Panc1 (cell line): ENCODE data around the gene ELOVL6. TPM values are rescaled to one million over a fixed set of nuclear protein-coding genes. Genes with fewer than 3 reads are reported as not detected.

Experiments used
- ATAC-seq: fragments of 200-7000 bp; cut with Tn5 transposase; 2 replicates; pipeline ENCODE4 v1.9.1; 2020; ENCODE audit warnings: mild to moderate bottlenecking, moderate library complexity
- BruUV-seq: library from RNA; stranded (reverse); fragments of 400-500 nt; replicated peaks from 2 replicates; lab custom pipeline; 2021; lab: Mats Ljungman, UMichigan
- CTCF ChIA-PET: fragments of 300-600 bp; sonication (Branson Sonifier 250); formaldehyde crosslinking; loops from one replicate; lab custom pipeline; 2022; ENCODE audit warnings: antibody characterized with exemption; lab: Charles Lee
- POLR2A ChIA-PET: fragments of 300-600 bp; sonication (Branson Sonifier 250); formaldehyde crosslinking; loops from one replicate; lab custom pipeline; 2022; ENCODE audit warnings: antibody characterized with exemption; lab: Charles Lee
- DNase-seq: peaks from one replicate; pipeline ENCODE4 v3.0.0-alpha.2; 2010; ENCODE audit warnings: low read depth, low spot score
- H3K27ac ChIP-seq: 2 replicates; pipeline ENCODE4 v1.5.1; 2011; ENCODE audit warnings: mild to moderate bottlenecking, low read length, inconsistent platforms
- H3K27me3 ChIP-seq: fragments of 200-500 bp; sonication (Bioruptor generic); 2 replicates; pipeline ENCODE4 v1.6.0; 2014; ENCODE audit warnings: low read length, inconsistent platforms; ENCODE audit not compliant: control insufficient read depth, insufficient read depth
- H3K36me3 ChIP-seq: fragments of 200-500 bp; sonication (Bioruptor generic); 2 replicates; pipeline ENCODE4 v1.5.1; 2014; ENCODE audit warnings: inconsistent platforms, mild to moderate bottlenecking, low read length, moderate library complexity; ENCODE audit not compliant: control insufficient read depth, insufficient read depth
- H3K4me1 ChIP-seq: 2 replicates; pipeline ENCODE4 v1.5.1; 2011; ENCODE audit warnings: inconsistent platforms, mild to moderate bottlenecking, low read length, moderate library complexity; ENCODE audit not compliant: control insufficient read depth, insufficient read depth
- H3K4me3 ChIP-seq, 2 experiments: 2 replicates each; pipeline ENCODE4 v1.5.1; 2011 to 2012; ENCODE audit warnings: low read depth in 2 of 2, low read length in 2 of 2, mild to moderate bottlenecking in 2 of 2, inconsistent platforms in 1 of 2, moderate library complexity in 1 of 2
- H3K9me3 ChIP-seq: fragments of 200-500 bp; sonication (Bioruptor generic); 2 replicates; pipeline ENCODE4 v1.5.1; 2014; ENCODE audit warnings: low read depth, mild to moderate bottlenecking, inconsistent platforms, low read length, moderate library complexity; ENCODE audit not compliant: control insufficient read depth, insufficient read depth
- CTCF ChIP-seq: fragments of 450-650 bp; IDR thresholded peaks from 2 replicates; pipeline ENCODE4 v1.5.1; 2017; ENCODE audit warnings: mild to moderate bottlenecking
- POLR2AphosphoS5 ChIP-seq: IDR thresholded peaks from 2 replicates; pipeline ENCODE4 v1.6.1; 2012; ENCODE audit warnings: mild to moderate bottlenecking, low read depth, low read length, moderate library complexity
- REST ChIP-seq, 2 experiments: IDR thresholded peaks; 2 replicates each; pipeline ENCODE4 v1.6.1; 2011 to 2012; ENCODE audit warnings: low read depth in 2 of 2, control low read depth in 1 of 2, low read length in 1 of 2, mild to moderate bottlenecking in 1 of 2, moderate library complexity in 1 of 2; ENCODE audit not compliant: insufficient read depth in 1 of 2
- SIN3A ChIP-seq: IDR thresholded peaks from 2 replicates; pipeline ENCODE4 v1.6.1; 2012; ENCODE audit warnings: low read depth, mild to moderate bottlenecking, low read length, moderate library complexity, borderline replicate concordance; ENCODE audit not compliant: insufficient read depth
- TCF7L2 ChIP-seq: IDR thresholded peaks from 2 replicates; pipeline ENCODE4 v1.6.1; 2011; ENCODE audit warnings: mild to moderate bottlenecking, low read depth, low read length, inconsistent platforms
- in situ Hi-C: cut with HindIII; loops from 2 replicates; pipeline ENCODE4 v1.10.0; 2016; ENCODE audit warnings: low sequenced_read_pairs, low pct_unique_long_range_greater_than_20kb
- intact Hi-C: fragments of 100-400 bp; cut with micrococcal nuclease; formaldehyde crosslinking; loops from one replicate; pipeline ENCODE4 v1.10.0; 2022; ENCODE audit not compliant: unreplicated experiment
- total RNA-seq: library from RNA; stranded (reverse); gene quantifications from one replicate; pipeline ENCODE4 v1.2.1, GENCODE V29; 2021; ENCODE audit not compliant: unreplicated experiment

ELOVL6 gene
- total RNA-seq, 1 experiment from 2014 or later = 0.54 TPM

GRCh38 chr4:110074570-110074969, 123.8 kb downstream of the ELOVL6 start:
- no TSS peak for BruUV-seq
- ChIA-PET CTCF (no interaction called here), POLR2A (no interaction called here)
- TF ChIP-seq CTCF = no peak
- no peak for TF ChIP-seq TCF7L2
- no peak for TF ChIP-seq POLR2AphosphoS5
- no peak for TF ChIP-seq SIN3A
- no peak for TF ChIP-seq REST (IDR thresholded peaks at IDR 0.05; ENCODE audit: insufficient read depth in 1 of 2, low read depth in 2 of 2, low read length in 1 of 2)
- no peak overlapping the region for H3K4me3 ChIP-seq
- DNase-seq (no peak), ATAC-seq (no peak)
- H3K27ac ChIP-seq = no peak overlapping the region
- H3K27me3 ChIP-seq = no peaks in the 10 kb centered on the region; the same call in 1 of the 2 replicates
- no peaks in the 10 kb centered on the region for H3K9me3 ChIP-seq
- in situ Hi-C loops = no loop called here
- intact Hi-C loops = no loop called here
- H3K4me1 ChIP-seq = no peaks in the 10 kb centered on the region
- H3K36me3 ChIP-seq = no peaks in the 10 kb centered on the region

- ChIA-PET CTCF (no interaction called here), POLR2A (no interaction called here)
- no peak for TF ChIP-seq REST (IDR thresholded peaks at IDR 0.05; ENCODE audit: insufficient read depth in 1 of 2, low read depth in 2 of 2, low read length in 1 of 2)
- no peak for TF ChIP-seq SIN3A
- TF ChIP-seq POLR2AphosphoS5 = no peak
- no peak for TF ChIP-seq TCF7L2
- TF ChIP-seq CTCF = no peak
- H3K4me1 ChIP-seq = no peaks in the 10 kb centered on the region
- no peaks in the 10 kb centered on the region for H3K36me3 ChIP-seq
- DNase-seq (no peak), ATAC-seq (no peak)
- H3K9me3 ChIP-seq = no peaks in the 10 kb centered on the region
- BruUV-seq = no TSS peak
- intact Hi-C loops = no loop called here
- H3K27me3 ChIP-seq = no peaks in the 10 kb centered on the region; the same call in 1 of the 2 replicates
- in situ Hi-C loops = no loop called here
- no peak overlapping the region for H3K4me3 ChIP-seq
- H3K27ac ChIP-seq = no peak overlapping the region
Observed at GRCh38 chr4:110073053-110073845, 125.2 kb downstream of the ELOVL6 start.
